GM13977 (cell line): Measurements from ENCODE around the gene CERS1.

Experiments used
- DNase-seq: peaks from one replicate; pipeline ENCODE4 v3.0.0; 2012; ENCODE audit warnings: low spot score
- in situ Hi-C: fragments of 300-500 bp; cut with MboI; formaldehyde crosslinking; loops from one replicate; pipeline ENCODE4 v1.12.0; 2022; ENCODE audit warnings: low sequenced_read_pairs, low pct_unique_long_range_greater_than_20kb, mixed read lengths, inconsistent platforms; ENCODE audit not compliant: unreplicated experiment
- TF ChIP-seq, protein P1 (sequence below): IDR thresholded peaks from 2 replicates; pipeline ENCODE4 v1.5.1; 2012; ENCODE audit warnings: mild to moderate bottlenecking, control low read depth; ENCODE audit not compliant: insufficient read depth; ENCODE audit errors: extremely low read depth, missing control alignments

CERS1 gene

GRCh38 chr19:18850471-18851375, 45.2 kb downstream of the CERS1 start:
- TF ChIP-seq, protein P1, sequence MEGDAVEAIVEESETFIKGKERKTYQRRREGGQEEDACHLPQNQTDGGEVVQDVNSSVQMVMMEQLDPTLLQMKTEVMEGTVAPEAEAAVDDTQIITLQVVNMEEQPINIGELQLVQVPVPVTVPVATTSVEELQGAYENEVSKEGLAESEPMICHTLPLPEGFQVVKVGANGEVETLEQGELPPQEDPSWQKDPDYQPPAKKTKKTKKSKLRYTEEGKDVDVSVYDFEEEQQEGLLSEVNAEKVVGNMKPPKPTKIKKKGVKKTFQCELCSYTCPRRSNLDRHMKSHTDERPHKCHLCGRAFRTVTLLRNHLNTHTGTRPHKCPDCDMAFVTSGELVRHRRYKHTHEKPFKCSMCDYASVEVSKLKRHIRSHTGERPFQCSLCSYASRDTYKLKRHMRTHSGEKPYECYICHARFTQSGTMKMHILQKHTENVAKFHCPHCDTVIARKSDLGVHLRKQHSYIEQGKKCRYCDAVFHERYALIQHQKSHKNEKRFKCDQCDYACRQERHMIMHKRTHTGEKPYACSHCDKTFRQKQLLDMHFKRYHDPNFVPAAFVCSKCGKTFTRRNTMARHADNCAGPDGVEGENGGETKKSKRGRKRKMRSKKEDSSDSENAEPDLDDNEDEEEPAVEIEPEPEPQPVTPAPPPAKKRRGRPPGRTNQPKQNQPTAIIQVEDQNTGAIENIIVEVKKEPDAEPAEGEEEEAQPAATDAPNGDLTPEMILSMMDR: no peak
- in situ Hi-C loops: no loop called here

GRCh38 chr19:18849838-18850400, 46.0 kb downstream of the CERS1 start:
- TF ChIP-seq, protein P1: no peak
- in situ Hi-C loops: no loop called here
- DNase-seq: no peak

More at GRCh38 chr19:18850471-18851375, 45.2 kb downstream of the CERS1 start:
- no peak for DNase-seq

DNA sequence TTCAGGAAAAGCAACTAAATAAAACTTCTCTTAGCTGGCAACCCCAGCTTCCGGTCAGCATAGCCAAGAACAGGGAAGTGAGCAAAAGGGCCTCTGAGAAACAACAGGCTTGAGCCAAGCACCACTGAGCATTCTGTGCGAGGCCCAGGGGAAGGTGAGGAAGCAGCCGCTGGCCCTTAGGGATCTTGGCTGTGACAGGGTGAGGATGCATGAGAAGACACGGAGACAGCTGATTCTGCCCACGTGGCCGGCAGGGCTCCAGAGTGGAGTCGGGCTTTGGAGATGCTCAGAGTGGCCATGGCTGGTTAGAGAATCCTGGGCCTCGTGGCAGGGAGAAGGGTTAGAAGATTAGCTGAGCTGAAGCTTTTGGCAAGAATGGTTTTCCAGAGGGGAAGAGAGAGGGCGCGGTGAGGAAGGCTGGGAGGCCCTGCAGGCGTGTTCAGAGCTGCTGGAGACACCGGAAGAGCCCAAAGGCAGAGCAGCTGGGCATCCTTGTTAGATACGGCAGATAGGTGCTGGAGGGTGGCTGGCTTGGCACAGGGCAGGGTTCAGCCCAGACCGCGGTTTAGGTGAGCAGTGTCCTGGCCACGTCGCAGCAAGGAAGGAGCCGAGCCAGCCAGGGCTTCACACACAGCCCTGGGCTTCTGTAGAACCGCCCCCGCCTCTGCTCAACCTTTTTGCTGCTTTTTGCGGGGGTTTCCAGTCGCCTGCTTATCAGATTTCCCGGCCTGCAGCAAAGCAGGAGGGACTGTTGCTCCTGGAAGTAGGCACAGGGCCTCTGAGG, 46.9 kb downstream of the CERS1 start:
- TF ChIP-seq, protein P1: no peak
- in situ Hi-C loops: no loop called here
- no peak for DNase-seq

DNA sequence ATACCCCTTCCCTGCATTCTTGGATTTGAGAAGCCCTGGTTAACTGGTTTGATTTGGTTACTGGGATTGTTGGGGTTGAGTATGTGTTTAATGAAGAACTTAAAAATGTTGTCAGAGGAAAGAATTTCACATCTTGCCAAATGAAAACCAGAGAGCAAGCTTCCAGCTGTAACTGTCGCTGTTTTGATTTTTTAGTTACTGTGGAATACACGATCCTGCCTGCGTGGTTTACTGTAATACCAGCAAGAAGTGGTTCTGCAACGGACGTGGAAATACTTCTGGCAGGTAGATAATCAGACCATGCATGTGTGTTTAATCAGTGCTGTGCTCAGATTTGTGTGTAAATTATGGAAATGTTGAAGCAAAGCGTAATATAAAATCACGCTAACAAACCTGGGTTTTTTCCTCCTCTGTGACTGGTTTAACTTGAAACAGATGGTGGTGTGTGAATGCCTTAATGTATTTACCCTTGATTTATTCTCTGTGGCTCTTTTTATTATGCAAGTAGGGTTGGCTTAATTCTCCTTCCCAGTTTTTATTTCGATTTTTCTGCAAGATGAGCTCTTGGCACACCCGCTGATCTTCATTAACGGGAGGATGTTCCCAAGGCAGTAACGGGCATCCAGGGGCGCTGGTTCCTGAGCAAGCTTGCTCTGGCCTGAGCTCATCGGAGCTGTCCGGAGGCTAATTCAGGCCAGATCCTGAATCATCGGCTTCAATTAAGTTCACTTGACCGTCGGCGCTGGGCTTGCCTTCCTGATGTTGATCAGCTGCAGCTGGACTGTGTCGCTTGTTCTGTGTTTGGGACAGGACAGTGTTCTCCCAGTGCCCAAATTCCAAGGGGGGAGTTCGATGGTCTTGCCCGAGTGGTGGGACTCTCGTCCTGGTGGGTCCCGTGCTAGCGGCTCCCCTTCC, 48.2 kb downstream of the CERS1 start:
- in situ Hi-C loops: no loop called here
- TF ChIP-seq, protein P1: no peak
- no peak for DNase-seq

DNA sequence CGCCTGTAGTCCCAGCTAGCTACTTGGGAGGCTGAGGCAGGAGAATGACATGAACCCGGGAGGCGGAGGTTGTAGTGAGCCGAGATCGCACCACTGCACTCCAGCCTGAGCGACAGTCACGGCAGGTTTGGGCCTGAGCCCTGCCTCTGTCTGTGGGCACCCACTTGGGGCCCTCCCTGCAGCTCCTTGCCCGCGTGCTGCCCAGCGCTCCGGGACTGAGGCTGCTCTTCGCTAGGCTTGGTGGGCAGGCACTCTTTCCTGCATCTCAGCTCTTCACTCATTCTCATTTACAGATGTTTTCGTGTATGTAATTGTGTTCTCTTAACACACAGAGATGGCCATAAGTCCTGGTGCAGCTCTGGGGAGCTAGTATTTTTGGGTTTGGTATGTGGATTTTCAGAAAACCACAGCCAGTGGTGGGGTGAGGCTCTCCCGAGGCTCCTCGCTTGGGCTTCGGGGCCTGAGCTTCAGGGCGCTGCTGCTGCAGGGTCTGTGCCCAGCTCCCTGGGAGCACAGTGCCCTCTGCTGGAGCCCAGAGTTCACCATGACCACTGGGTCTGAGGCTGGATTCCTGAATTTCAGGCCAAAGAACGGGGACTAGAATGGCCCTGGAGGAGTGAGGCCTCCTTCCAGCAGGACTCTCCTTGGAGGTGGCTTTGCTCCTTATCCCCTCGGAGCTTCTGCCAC, 49.0 kb downstream of the CERS1 start:
- DNase-seq: peak; percentile 82
- in situ Hi-C loops: no loop called here
- TF ChIP-seq, protein P1: peak; percentile 91
